Tibial nerve (tissue), 4 donors: ENCODE measurements around the gene ARPP19.
"Not testable (repeated sequence)": the region's sequence is repeated elsewhere in the genome, so short reads cannot be mapped to it uniquely, and the experiment has no call there.

Source experiments
- EP300 ChIP-seq, 2 donors: sonication (generic); formaldehyde crosslinking; IDR thresholded peaks; one replicate each; pipeline ENCODE4 v1.6.1; 2017; ENCODE audit warnings: antibody characterized with exemption in 2 of 2, mild to moderate bottlenecking in 1 of 2
- POLR2A ChIP-seq, 2 donors: fragments of 450-650 bp; IDR thresholded peaks; one replicate each; pipeline ENCODE4 v1.6.1; 2017; ENCODE audit warnings: antibody characterized with exemption in 2 of 2, mild to moderate bottlenecking in 2 of 2, moderate library complexity in 2 of 2
- TF ChIP-seq, protein P1 (sequence below), 5 experiments: fragments of 200-600 bp in 3 of 5; fragments of 450-650 bp in 2 of 5; sonication (generic) in 3 of 5; IDR thresholded peaks; one replicate each; pipeline ENCODE4 v1.5.1; 2016 to 2019; ENCODE audit warnings: antibody characterized with exemption in 5 of 5, mild to moderate bottlenecking in 3 of 5, moderate library complexity in 2 of 5

GRCh38 chr15:52574623-52575022 is 5.8 kb upstream of the ARPP19 start:
- TF ChIP-seq, protein P1, sequence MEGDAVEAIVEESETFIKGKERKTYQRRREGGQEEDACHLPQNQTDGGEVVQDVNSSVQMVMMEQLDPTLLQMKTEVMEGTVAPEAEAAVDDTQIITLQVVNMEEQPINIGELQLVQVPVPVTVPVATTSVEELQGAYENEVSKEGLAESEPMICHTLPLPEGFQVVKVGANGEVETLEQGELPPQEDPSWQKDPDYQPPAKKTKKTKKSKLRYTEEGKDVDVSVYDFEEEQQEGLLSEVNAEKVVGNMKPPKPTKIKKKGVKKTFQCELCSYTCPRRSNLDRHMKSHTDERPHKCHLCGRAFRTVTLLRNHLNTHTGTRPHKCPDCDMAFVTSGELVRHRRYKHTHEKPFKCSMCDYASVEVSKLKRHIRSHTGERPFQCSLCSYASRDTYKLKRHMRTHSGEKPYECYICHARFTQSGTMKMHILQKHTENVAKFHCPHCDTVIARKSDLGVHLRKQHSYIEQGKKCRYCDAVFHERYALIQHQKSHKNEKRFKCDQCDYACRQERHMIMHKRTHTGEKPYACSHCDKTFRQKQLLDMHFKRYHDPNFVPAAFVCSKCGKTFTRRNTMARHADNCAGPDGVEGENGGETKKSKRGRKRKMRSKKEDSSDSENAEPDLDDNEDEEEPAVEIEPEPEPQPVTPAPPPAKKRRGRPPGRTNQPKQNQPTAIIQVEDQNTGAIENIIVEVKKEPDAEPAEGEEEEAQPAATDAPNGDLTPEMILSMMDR (IDR thresholded peaks at IDR 0.05) = not testable (repeated sequence)
- not testable (repeated sequence) for TF ChIP-seq EP300, POLR2A (IDR thresholded peaks at IDR 0.05)
